Erythroblast (primary cell): Measurements from ENCODE around the gene HNRNPAB.
"Not testable (repeated sequence)": the region's sequence is repeated elsewhere in the genome, so short reads cannot be mapped to it uniquely, and the experiment has no call there.

Source experiments
- DNase-seq, 2 experiments: peaks; one replicate each; lab custom pipeline; 2025; lab: John Stamatoyannopoulos, UW
- GATA1 ChIP-seq: IDR thresholded peaks from 2 replicates; pipeline ENCODE4 v1.6.1; 2011; ENCODE audit warnings: low read depth, mild to moderate bottlenecking, control low read depth, low read length, moderate library complexity
- POLR2A ChIP-seq: IDR thresholded peaks from 2 replicates; pipeline ENCODE4 v1.6.1; 2011; ENCODE audit warnings: mild to moderate bottlenecking, low read length

Gene HNRNPAB

GRCh38 chr5:178234750-178235587 lies 30.6 kb downstream of the HNRNPAB start:
- TF ChIP-seq POLR2A, result no peak
- no peak for TF ChIP-seq GATA1
- peak; percentile 72 to 83 for DNase-seq

GRCh38 chr5:178235588-178235974 lies 31.2 kb downstream of the HNRNPAB start:
- no peak for DNase-seq
- TF ChIP-seq GATA1 (no peak), POLR2A (no peak)

- no peak for TF ChIP-seq GATA1
- no peak for TF ChIP-seq POLR2A
- no peak for DNase-seq
These were observed 31.8 kb downstream of the HNRNPAB start for GRCh38 chr5:178236126-178236525.

- DNase-seq, result no peak
- TF ChIP-seq POLR2A (no peak), GATA1 (no peak)
These were observed 32.3 kb downstream of the HNRNPAB start for GRCh38 chr5:178236679-178237078.

GRCh38 chr5:178237431-178238312 lies 33.3 kb downstream of the HNRNPAB start:
- no peak for DNase-seq
- no peak for TF ChIP-seq POLR2A
- no peak for TF ChIP-seq GATA1

- DNase-seq, result no peak
- TF ChIP-seq GATA1 (no peak), POLR2A (no peak)
These were observed 33.9 kb downstream of the HNRNPAB start for GRCh38 chr5:178238313-178238635.

- TF ChIP-seq GATA1, result no peak
- TF ChIP-seq POLR2A, result no peak
- no peak for DNase-seq
These were observed 34.6 kb downstream of the HNRNPAB start for GRCh38 chr5:178238711-178239592.

- not testable (repeated sequence) for DNase-seq
These were observed 35.4 kb downstream of the HNRNPAB start for GRCh38 chr5:178239626-178240301.

- no peak for TF ChIP-seq GATA1
- no peak for TF ChIP-seq POLR2A
- no peak for DNase-seq
These were observed 36.0 kb downstream of the HNRNPAB start for GRCh38 chr5:178240341-178240741.

- DNase-seq, result no peak
- TF ChIP-seq POLR2A, result no peak
- TF ChIP-seq GATA1, result no peak
These were observed 36.4 kb downstream of the HNRNPAB start for GRCh38 chr5:178240766-178241165.

GRCh38 chr5:178241231-178241663 lies 36.9 kb downstream of the HNRNPAB start:
- no peak for DNase-seq
- no peak for TF ChIP-seq GATA1
- no peak for TF ChIP-seq POLR2A

GRCh38 chr5:178241688-178242231 lies 37.4 kb downstream of the HNRNPAB start:
- no peak for DNase-seq
- TF ChIP-seq POLR2A, result no peak
- TF ChIP-seq GATA1, result no peak
